GM12892 (cell line): ENCODE results near the gene ANXA9.

ENCODE experiments used
- POLR2A ChIP-seq: IDR thresholded peaks from 2 replicates; pipeline ENCODE4 v1.6.1; 2011; ENCODE audit warnings: low read depth, low read length, control low read depth
- POLR2AphosphoS5 ChIP-seq: IDR thresholded peaks from 2 replicates; pipeline ENCODE4 v1.6.1; 2011; ENCODE audit warnings: low read depth, low read length, control low read depth
- TAF1 ChIP-seq: IDR thresholded peaks from 2 replicates; pipeline ENCODE4 v1.6.1; 2011; ENCODE audit warnings: low read depth, mild to moderate bottlenecking, control low read depth, low read length, borderline replicate concordance

GRCh38 chr1:150997126-150997872, 15.2 kb downstream of the ANXA9 start:
- no peak for TF ChIP-seq POLR2A
- TF ChIP-seq POLR2AphosphoS5: no peak
- no peak for TF ChIP-seq TAF1
